GM19351 (cell line): ENCODE measurements around the gene HCST.

Experiments used
- ATAC-seq: cut with Tn5 transposase; IDR thresholded peaks from one replicate; pipeline ENCODE4 v1.9.1; 2021; ENCODE audit warnings: mild to moderate bottlenecking, moderate library complexity; ENCODE audit not compliant: unreplicated experiment

The HCST gene

GRCh38 chr19:35935911-35936737 lies 33.8 kb downstream of the HCST start, which contains the start of gene LRFN3:
TSS of gene LRFN3 (plus strand) at chr19:35936374. CDS start at chr19:35939426, 3,052 bp downstream.
- no peak for ATAC-seq

DNA sequence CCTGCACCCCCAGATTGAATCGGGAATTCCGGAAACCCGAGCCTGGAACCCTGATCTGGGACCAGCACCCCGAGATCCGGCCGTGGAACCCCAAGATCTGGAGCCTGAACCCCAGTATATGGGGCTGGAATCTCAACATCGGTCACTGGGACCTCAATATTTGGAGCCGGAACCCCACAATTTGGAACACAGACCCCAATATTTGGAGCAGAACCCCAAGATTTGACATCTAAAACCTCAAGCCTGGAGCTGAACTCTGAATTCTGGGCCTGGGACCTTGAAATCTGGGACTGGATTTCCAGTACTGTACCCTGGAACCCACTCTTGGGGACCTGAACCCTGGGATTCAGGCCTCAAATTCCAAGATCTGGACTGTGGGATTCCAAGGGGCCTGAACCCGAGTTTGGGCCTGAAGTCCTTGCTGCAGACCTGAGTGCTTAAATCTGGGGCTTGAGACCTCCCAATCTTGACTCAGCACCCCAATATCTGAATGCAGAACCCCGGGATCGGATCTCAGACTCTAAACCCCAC lies 34.5 kb downstream of the HCST start:
- ATAC-seq: no peak

- no peak for ATAC-seq
Measured at GRCh38 chr19:35937345-35938281, 35.3 kb downstream of the HCST start.

DNA sequence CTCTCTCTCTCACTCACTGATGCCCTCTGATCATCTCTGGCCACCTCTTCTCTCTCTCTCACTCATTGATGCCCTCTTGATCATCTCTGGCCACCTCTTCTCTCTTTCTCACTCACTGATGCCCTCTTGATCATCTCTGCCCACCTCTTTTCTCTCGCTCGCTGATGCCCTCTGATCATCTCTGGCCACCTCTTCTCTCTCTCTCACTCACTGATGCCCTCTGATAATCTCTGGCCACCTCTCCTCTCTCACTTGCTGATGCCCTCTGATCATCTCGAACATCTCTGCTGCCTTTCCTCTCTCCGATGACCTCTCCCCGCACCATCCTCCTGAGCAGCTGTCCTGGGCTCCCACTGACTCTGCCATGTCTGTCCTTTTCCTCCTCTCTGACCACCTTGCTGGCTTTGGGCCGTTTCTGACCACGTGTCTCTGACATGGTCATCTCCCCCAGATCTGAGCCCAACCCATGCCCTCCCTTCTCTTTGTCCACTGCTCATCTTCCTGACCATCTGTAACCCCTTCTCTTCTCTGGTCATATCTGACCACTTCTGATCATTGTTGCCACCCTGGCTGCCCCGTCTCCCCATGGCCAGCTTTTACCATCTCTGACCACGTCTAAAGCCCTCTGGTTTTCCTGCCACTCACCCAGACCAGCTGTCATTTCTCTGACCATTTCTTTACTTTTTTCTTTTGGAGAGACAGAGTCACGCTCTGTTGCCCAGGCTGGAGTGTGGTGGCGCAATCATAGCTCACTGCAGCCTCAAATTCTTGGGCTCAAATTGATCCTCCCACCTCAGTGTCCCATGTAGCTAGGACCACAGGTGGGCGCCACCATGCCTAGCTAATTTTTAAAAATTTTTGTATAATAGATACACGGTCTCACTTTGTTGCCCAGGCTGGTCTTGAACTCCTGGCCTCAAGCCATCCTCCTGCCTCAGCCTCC lies 36.2 kb downstream of the HCST start:
- no peak for ATAC-seq

DNA sequence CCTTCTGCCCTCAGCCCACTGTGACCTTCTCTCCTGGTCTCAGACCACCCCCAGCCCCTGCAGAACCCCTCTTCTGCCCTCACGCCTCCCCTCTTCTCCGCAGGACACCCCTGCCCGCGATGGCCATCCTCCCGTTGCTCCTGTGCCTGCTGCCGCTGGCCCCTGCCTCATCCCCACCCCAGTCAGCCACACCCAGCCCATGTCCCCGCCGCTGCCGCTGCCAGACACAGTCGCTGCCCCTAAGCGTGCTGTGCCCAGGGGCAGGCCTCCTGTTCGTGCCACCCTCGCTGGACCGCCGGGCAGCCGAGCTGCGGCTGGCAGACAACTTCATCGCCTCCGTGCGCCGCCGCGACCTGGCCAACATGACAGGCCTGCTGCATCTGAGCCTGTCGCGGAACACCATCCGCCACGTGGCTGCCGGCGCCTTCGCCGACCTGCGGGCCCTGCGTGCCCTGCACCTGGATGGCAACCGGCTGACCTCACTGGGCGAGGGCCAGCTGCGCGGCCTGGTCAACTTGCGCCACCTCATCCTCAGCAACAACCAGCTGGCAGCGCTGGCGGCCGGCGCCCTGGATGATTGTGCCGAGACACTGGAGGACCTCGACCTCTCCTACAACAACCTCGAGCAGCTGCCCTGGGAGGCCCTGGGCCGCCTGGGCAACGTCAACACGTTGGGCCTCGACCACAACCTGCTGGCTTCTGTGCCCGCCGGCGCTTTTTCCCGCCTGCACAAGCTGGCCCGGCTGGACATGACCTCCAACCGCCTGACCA lies 37.2 kb downstream of the HCST start:
- ATAC-seq: no peak

- ATAC-seq: no peak
Measured at GRCh38 chr19:35940078-35940775, 37.9 kb downstream of the HCST start.

GRCh38 chr19:35940839-35941238 lies 38.5 kb downstream of the HCST start:
- ATAC-seq: no peak

- ATAC-seq: no peak
Measured at GRCh38 chr19:35942235-35942634, 39.9 kb downstream of the HCST start.

GRCh38 chr19:35943321-35944301 lies 41.3 kb downstream of the HCST start:
- no peak for ATAC-seq

DNA sequence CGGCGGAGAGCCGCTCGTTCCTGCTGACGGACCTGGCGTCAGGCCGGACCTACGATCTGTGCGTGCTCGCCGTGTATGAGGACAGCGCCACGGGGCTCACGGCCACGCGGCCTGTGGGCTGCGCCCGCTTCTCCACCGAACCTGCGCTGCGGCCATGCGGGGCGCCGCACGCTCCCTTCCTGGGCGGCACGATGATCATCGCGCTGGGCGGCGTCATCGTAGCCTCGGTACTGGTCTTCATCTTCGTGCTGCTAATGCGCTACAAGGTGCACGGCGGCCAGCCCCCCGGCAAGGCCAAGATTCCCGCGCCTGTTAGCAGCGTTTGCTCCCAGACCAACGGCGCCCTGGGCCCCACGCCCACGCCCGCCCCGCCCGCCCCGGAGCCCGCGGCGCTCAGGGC lies 42.2 kb downstream of the HCST start:
- no peak for ATAC-seq

- ATAC-seq: no peak
Measured at GRCh38 chr19:35945121-35945790, 42.9 kb downstream of the HCST start.

DNA sequence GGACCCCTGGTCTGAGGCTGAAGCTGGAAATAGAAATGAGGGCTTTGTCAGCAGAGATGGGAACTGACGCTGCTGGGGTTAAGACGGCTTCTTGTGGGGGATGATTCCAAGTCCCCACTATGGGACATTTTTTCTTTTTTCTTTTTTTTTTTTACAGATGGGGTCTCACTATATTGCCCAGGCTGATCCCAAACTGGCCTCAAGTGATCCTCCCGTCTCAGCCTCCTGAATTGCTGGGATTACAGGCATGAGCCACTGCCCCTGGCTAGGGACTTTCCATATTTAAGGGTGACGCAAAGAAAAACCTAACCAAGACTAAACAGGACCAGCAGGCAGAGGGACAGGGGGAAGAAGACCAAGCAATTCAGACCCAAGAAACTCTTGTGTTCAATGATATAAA lies 43.9 kb downstream of the HCST start:
- ATAC-seq: no peak

- no peak for ATAC-seq
Measured at GRCh38 chr19:35949131-35949530, 46.8 kb downstream of the HCST start.
